DMS 273 treated with DMSO at 0.1 percent for 48 hours (cell line): Measurements from ENCODE around the gene CBS.
"Not testable (repeated sequence)": the region's sequence is repeated elsewhere in the genome, so short reads cannot be mapped to it uniquely, and the experiment has no call there.

ENCODE experiments used
- DNase-seq: peaks from one replicate; lab custom pipeline; 2025; lab: John Stamatoyannopoulos, UW

The CBS gene

DNA sequence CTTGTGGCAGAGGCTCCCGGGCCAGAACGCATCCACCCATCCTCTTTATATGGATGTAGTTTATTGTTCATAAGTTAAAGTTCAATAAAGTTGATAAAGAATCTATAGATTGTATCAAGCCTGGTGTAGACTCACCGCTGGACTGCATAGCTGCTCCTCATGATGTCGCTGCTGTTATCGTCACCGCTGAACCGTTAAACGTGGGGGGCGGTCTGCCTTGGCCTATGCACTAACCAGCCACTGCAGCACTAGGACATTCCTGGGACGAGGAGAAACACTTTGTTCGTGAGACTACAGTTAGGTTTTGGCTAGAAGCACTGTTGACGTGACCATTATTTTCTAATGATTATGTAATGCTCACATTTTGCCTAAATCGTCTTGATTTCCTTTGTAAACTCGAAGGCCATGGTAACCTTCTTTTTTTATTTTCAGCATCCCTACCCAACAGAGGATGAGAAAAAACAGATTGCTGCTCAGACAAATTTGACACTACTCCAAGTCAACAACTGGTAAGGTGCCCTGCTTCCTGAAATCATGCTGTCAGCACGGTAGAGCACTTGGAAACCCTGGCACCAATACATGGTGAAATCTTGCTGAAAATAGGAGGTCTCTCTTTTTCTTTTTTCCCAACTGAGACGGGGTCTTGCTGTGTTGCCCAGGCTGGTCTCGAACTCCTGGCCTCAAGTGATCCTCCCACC lies 51.0 kb downstream of the CBS start:
- DNase-seq = no peak

GRCh38 chr21:43023175-43023574 lies 52.5 kb downstream of the CBS start:
- DNase-seq = no peak

DNA sequence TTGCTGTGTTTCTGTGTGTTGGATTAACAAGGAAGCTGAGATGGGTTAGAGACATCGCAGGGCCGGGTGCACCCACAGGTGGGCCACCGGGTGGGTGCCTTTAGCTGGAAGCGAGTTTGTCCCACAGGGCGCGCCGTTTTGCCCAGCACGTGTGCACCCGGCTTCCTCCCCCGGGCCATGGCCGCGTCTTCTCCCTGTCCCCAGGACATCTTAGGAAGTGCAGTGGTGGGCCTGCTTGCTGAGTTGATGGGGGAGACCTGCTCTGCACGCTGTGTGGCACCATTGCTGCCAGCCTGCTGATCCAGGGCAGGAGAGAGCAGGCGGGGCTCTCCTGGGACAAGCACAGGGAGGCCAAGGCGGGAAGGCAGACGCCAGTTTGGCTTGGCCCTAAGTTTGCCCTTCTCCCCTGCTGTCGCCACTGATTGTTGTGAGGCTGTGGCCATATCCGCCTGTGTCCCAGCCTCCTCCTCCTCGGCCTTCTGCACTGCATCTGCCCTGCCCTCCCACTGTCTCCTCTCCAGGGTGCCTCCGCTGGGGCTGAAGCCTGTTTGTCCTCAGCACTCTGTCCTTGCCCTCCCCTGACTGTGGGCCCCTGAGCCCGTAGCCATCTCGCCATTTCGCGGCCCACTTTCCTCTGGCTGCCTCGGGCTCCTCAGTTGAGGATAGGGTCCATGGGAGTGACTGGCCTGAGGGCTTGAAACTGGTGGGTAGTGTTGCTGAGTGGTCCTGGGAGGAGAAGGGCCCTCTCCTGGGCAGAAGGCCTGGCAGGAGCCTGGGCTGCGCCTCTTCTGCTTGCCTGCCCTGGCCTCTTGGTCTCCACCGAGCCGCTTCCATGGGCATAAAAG lies 53.7 kb downstream of the CBS start:
- DNase-seq = no peak

- DNase-seq = no peak
Measured at GRCh38 chr21:43021191-43021590, 54.4 kb downstream of the CBS start.

GRCh38 chr21:43020771-43021170 lies 54.9 kb downstream of the CBS start:
- DNase-seq = no peak

DNA sequence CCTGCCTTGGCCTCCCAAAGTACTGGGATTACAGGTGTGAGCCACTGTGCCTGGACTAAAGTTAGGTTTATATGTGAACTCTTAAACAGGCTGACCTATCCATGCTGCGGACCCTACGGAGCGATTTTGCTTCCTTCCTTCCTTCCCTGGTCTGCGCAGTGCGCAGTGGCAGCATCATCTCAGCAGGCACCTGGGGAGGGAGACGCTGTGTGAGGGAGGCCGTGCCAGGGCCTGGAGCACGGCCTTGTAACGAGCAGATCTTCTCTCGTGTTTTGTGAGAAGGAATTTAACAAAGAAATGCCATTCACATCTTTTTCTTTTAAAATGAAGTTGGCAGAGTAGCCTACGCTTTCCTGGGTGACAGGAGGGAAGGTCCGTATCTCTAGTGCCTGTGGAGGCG lies 55.5 kb downstream of the CBS start:
- DNase-seq = no peak

- no peak for DNase-seq
Measured at GRCh38 chr21:43018519-43018918, 57.1 kb downstream of the CBS start.

DNA sequence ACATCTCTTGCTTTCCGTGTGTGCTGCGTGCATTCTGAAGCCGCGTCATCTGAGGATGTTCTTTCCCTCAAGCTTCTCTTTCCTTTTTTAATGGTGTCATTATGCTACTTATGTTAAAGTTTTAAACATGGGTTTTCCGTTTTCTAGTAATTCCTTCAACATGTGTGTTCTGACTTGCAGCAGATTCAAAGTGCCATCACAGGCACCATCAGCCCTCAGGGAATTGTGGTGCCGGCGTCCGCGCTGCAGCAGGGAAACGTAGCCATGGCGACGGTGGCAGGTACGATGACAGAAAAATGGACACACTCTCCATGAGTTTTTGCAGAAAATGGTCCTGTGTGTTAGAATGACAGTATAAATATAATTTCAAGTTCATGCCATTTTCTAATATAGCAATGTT lies 58.9 kb downstream of the CBS start:
- no peak for DNase-seq

DNA sequence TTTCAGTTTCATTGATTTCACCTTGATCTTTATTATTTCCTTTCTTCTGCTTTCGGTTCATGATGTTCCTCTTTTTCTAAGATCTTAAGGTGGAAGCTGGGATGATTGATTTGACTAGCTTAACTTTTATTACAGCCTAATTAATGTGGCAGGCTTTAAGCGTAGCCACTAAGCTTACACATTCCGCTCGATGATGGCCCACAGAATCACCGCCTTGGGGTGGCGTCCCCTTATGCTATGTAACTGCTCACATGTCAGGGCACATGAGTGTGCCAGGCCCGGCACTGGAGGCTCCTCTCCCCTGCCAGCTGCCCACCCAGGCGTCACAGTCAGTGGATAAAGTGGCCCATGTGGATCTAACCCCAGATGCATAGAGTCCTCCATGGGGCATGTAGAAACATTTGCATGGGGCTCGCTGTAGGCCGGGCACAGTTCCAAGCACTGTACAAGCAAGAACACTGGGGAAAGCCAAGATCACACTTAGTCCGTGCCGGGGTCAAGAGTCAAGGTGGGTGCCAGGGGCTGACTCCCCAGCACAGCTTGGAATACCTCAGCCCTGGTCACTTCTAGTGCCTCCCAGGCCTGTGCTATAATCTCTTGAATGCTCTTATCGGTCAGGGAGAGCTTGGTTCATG lies 59.6 kb downstream of the CBS start:
- no peak for DNase-seq

DNA sequence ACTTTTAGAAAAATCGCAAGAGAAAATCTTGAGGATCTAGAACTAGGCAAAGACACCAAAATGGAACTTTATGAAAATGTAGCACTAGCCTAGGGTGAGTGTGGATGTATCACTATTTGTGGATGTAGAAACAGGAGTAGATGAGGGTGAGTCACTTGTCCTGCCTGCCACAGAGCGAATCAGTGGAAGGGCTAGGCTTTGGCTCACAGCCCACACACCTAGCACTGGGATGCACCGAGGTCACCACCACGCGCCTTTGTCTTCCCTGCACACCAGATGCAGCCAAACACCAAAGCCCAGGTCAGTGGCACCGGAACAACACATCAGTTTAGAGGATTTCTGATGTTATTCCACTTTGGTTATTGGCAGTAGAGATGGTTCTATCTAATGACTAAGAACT lies 63.0 kb downstream of the CBS start:
- no peak for DNase-seq

DNA sequence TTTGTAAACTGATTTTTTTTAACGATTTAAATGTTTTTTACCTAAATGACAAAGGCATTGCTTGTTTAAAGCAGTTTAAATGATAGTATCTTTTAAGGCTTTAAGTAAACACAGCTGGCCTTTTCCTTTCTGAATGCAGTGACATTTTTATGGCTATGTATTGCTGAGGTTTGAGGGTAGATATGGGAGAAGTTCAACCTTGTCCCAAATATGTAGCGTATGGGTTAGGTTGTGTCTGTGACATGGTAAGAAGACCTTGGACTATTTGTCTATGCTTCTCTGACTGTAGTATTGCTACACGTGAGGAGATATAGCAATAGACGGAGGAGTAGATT lies 68.8 kb downstream of the CBS start:
- no peak for DNase-seq

DNA sequence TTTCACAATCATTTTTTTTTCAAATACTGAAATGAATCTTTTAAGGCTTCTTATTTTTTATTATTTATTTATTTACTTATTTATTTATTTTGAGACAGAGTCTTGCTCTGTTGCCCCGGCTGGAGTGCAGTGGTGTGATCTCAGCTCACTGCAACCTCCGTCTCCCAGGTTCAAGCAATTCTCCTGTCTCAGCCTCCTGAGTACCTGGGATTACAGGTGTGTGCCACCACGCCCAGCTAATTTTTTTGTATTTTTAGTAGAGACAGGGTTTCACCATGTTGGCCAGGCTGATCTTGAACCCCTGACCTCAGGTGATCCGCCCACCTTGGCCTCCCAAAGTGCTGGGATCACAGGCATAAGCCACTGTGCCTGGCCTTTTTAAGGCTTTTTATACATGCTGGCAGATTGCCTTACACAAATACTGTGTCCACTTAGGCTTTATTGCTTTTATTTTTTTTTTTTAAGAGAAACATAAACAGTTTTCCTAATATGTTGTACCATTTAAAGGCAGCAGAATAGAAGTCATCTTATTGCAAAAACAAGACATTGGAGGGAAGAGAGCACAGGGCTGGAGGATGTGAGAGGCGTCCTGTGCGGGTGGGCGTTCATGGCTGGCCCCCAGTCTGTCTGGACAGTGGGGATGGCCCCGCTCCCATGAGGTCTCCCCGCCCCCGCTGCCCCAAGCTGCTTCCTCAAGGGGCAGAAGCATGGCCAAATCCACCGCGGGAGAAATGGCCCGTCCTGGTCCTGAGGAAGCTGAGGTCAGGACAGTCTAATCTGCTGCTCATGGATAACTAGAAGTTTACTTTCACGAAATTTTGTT lies 69.4 kb downstream of the CBS start:
- DNase-seq = not testable (repeated sequence)

- no peak for DNase-seq
Measured at GRCh38 chr21:43005635-43006034, 70.0 kb downstream of the CBS start.

- DNase-seq = no peak
Measured at GRCh38 chr21:43004926-43005325, 70.7 kb downstream of the CBS start.
